ENCODE measurements around the gene VWA7. TPM values are rescaled to one million over a fixed set of nuclear protein-coding genes. Genes with fewer than 3 reads are reported as not detected.

Gene VWA7
- total RNA-seq, 1 donor from 2014 or later: 1.8 TPM

DNA sequence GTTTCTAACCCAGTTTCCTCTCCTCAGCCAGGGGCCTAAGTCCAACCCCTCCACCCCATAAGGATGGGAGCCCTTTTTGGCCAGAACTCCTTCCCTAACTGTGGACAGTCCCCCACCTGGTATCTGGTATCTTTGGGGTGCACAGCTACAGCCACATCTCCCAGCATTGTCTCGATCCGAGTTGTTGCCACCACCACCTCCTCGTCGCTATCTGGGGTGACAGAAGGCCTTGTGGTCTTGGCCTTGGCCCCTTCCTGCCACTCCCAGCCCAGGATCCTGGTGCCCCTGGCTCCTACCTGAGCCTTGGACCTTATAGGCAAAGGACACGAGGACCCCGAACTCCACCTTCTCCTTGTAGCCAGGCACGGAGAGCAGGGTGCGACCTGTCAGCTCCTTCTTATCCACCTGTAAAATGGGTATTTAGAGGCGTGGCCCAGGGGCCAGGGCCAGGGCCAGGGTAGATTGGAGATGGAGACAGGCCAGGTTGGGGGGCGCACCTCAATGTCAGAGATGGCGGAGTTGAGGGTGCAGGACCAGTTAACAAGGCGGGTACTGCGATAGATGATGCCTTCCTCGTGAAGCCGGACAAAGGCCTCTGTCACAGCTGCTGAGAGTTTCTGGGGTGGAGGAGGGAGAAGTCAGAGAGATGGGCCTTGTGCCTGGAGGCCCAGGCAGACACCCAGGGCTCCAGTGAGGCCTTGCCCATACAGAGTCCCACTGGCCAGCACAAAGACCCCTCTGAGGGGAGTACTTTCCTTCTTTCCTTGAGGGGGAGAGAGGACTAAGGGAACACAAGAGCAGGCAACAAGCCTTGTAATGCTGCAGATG, 7.2 kb upstream of the VWA7 start:
- Mint-ChIP-seq H3K36me3 (peaks cover 22% of the 10 kb centered on the region), H3K4me3 (no peak overlapping the region)
- DNase-seq (ENCODE audit: low spot score in 2 of 2, unreplicated experiment in 2 of 2): no peak

DNA sequence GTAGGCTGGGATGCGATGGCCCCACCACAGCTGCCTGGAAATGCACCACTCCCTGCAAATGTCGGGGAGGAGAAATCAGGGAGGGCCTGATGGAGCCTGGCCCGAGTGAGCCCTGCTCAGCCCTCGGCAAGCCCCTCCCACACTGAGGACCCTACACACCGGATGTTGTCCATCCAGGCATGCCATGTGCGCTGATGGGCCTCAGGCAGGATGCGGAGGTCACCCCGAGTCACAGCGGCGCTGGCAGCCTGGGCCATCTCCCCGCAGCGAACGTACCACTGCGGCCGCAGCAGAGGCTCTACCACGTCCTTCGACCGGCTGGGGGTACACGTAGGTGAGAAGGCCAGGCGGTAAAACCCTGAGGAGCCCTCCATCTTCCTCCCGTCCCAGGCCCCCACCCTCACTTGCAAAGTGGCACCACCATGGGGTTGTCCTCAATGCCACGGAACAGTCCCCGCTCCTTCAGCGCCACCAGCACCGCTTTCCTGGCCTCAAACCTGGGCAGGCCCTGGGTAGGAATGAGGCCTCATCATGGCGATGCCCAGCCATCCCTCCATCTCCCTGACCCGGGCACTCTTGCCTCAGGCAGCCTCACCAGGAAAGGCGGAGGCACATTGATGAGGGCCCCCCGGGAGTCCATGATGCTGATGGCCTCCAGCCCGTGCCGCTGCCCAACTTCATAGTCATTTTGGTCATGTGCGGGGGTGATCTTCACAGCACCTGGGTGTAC, 5.2 kb upstream of the VWA7 start:
- Mint-ChIP-seq H3K36me3 (peaks cover 22% of the 10 kb centered on the region), H3K27me3 (ENCODE audit: low read depth) (no peaks in the 10 kb centered on the region), H3K4me1 (no peaks in the 10 kb centered on the region), H3K27ac (no peak overlapping the region), H3K4me3 (no peak overlapping the region), H3K9me3 (no peaks in the 10 kb centered on the region)
- DNase-seq (ENCODE audit: low spot score in 2 of 2, unreplicated experiment in 2 of 2): no peak
- no peak for TF ChIP-seq CTCF (IDR thresholded peaks at IDR 0.05; ENCODE audit: unreplicated experiment)

More for the DNA sequence above, 7.2 kb upstream of the VWA7 start:
- no peaks in the 10 kb centered on the region for H3K4me1 Mint-ChIP-seq
- no peak for TF ChIP-seq CTCF (IDR thresholded peaks at IDR 0.05; ENCODE audit: unreplicated experiment)
- no peaks in the 10 kb centered on the region for H3K27me3 Mint-ChIP-seq (ENCODE audit: low read depth)
- H3K27ac Mint-ChIP-seq: no peak overlapping the region
- H3K9me3 Mint-ChIP-seq: no peaks in the 10 kb centered on the region

GRCh38 chr6:31781244-31782125, 4.4 kb upstream of the VWA7 start:
- H3K27me3 Mint-ChIP-seq (ENCODE audit: low read depth): no peaks in the 10 kb centered on the region
- H3K4me3 Mint-ChIP-seq: no peak overlapping the region
- peaks cover 22% of the 10 kb centered on the region for H3K36me3 Mint-ChIP-seq
- peaks cover 5% of the 10 kb centered on the region for H3K4me1 Mint-ChIP-seq
- no peak for DNase-seq (ENCODE audit: low spot score in 2 of 2, unreplicated experiment in 2 of 2)
- no peak for TF ChIP-seq CTCF (IDR thresholded peaks at IDR 0.05; ENCODE audit: unreplicated experiment)
- H3K27ac Mint-ChIP-seq: no peak overlapping the region
- no peaks in the 10 kb centered on the region for H3K9me3 Mint-ChIP-seq

DNA sequence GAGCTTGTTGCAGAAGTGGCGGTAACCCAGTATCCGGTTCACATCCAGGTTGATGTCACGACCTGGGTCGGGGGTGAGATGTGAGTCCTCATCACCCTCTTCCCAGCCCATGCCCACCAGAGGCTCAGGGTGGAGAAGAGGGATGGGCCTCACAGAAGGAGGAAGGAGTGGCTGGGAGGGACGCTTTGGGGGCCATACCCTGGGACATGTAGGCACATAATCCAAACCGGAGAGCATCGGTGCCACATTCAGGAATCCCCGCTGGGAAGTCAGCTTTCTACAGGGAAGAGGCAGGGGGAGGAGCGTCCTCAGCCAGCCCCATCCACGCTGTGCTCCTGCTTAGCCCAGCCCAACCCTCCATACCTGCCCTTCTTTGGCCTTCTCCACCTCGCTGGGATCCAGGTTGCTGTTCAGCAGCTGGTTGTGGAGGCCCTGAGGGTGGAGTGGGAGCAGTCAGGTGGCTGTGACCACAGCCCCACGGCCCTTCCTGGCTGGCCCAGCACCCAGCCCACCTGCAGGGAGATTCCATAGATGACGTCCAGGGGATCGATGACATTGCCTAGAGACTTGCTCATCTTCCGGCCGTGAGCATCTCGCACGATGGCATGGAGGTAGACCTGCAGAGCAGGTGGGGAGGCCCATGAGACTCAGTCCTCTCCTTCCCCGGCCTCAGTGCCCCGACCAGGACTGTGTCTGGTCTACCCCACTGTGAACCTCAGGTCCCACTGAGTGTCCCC, 3.5 kb upstream of the VWA7 start:
- TF ChIP-seq CTCF (IDR thresholded peaks at IDR 0.05; ENCODE audit: unreplicated experiment): no peak
- H3K36me3 Mint-ChIP-seq: peaks cover 22% of the 10 kb centered on the region
- H3K27me3 Mint-ChIP-seq (ENCODE audit: low read depth): no peaks in the 10 kb centered on the region
- H3K4me3 Mint-ChIP-seq: no peak overlapping the region
- no peak overlapping the region for H3K27ac Mint-ChIP-seq
- no peaks in the 10 kb centered on the region for H3K9me3 Mint-ChIP-seq
- no peak for DNase-seq (ENCODE audit: low spot score in 2 of 2, unreplicated experiment in 2 of 2)
- peaks cover 10% of the 10 kb centered on the region for H3K4me1 Mint-ChIP-seq

GRCh38 chr6:31779908-31780307, 2.8 kb upstream of the VWA7 start:
- H3K27ac Mint-ChIP-seq: no peak overlapping the region
- no peak for DNase-seq (ENCODE audit: low spot score in 2 of 2, unreplicated experiment in 2 of 2)
- H3K36me3 Mint-ChIP-seq: peaks cover 22% of the 10 kb centered on the region
- H3K4me1 Mint-ChIP-seq: peaks cover 12% of the 10 kb centered on the region
- no peak overlapping the region for H3K4me3 Mint-ChIP-seq
- H3K9me3 Mint-ChIP-seq: no peaks in the 10 kb centered on the region
- no peak for TF ChIP-seq CTCF (IDR thresholded peaks at IDR 0.05; ENCODE audit: unreplicated experiment)
- no peaks in the 10 kb centered on the region for H3K27me3 Mint-ChIP-seq (ENCODE audit: low read depth)
